Measurements from ENCODE around the gene SCML1.
"Not testable (repeated sequence)": the region's sequence is repeated elsewhere in the genome, so short reads cannot be mapped to it uniquely, and the experiment has no call there.

SCML1 gene

GRCh38 chrX:17769701-17770269, 32.5 kb downstream of the SCML1 start:
- no peak for DNase-seq (ENCODE audit: low read depth)
- no peak for TF ChIP-seq CTCF (conservative IDR thresholded peaks at IDR 0.05; ENCODE audit: low read depth, low read length)
- no peak overlapping the region for H3K4me3 ChIP-seq (ENCODE audit: low read length)

DNA sequence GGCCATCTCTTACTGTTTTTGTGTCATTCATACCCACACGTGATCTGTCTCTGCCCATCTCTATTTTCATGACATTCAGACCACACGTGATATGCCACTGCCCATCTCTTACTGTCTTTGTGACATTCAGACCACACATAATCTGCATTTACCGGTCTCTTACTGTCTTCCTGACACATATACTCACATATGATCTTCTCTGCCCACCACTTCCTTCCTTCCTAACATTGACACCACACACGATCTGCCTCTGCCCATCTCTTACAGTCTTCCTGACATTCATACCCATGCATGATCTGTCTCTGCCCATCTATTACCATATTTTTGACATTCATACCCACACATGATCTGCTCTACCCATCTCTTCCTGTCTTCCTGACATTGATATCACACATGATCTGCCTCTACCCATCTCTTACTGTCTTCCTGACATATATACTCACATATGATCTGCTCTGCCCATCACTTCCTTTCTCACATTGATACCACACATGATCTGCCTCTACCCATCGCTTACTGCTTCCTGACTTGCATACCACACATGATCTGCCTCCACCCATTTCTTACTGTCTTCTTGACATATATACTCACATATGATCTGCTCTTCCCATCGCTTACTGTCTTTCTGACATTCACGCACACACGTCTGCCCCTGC, 36.1 kb downstream of the SCML1 start:
- DNase-seq (ENCODE audit: low read depth), result no peak
- no peak for TF ChIP-seq CTCF (conservative IDR thresholded peaks at IDR 0.05; ENCODE audit: low read depth, low read length)
- H3K4me3 ChIP-seq (ENCODE audit: low read length), result no peak overlapping the region

GRCh38 chrX:17774053-17774452, 36.8 kb downstream of the SCML1 start:
- DNase-seq (ENCODE audit: low read depth), result no peak
- no peak for TF ChIP-seq CTCF (conservative IDR thresholded peaks at IDR 0.05; ENCODE audit: low read depth, low read length)
- no peak overlapping the region for H3K4me3 ChIP-seq (ENCODE audit: low read length)

GRCh38 chrX:17778997-17779396, 41.7 kb downstream of the SCML1 start:
- H3K4me3 ChIP-seq (ENCODE audit: low read length), result no peak overlapping the region
- no peak for DNase-seq (ENCODE audit: low read depth)
- TF ChIP-seq CTCF (conservative IDR thresholded peaks at IDR 0.05; ENCODE audit: low read depth, low read length), result no peak

DNA sequence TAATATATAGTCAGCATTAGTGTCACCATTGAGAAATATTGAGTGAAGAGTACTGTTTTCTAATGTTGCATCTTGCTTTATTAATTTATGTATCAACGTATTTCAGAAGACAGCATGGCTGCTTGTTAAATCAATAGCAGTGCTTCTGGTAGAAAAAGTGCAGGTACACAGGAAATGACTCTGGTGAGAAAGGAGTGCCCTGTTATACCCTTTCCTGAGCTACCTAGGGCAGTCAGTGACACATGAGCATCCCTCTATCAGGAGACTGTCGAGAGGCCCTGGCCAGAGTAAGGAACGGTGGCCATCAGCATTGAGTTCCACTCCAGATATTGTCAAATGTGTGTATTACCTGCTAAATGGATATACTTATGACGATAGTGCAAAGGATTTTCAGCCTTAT, 42.1 kb downstream of the SCML1 start:
- H3K4me3 ChIP-seq (ENCODE audit: low read length), result no peak overlapping the region
- no peak for TF ChIP-seq CTCF (conservative IDR thresholded peaks at IDR 0.05; ENCODE audit: low read depth, low read length)
- no peak for DNase-seq (ENCODE audit: low read depth)

- not testable (repeated sequence) for H3K4me3 ChIP-seq (ENCODE audit: low read length); DNase-seq (ENCODE audit: low read depth)
Observed at GRCh38 chrX:17786554-17787347, 49.5 kb downstream of the SCML1 start.

DNA sequence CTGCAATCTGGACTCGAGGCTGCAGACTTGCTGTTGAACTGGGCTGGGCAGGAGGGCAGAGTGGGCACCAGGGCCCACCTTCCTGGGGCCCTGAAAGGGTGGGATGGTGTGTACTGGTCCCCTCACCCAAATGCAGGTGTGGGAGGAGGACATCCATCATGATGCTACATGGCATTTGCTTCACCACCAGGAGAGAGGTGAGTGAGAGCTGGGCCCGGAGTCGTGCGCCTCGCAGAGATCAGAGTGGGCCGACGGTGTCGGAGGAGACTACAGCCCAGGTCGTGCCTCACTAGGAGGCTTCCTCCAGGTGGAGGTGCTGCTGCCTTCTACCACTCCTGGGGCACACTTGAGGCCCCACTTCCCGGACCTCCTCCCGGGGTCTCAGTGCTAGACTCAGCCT, 50.3 kb downstream of the SCML1 start:
- no peak overlapping the region for H3K4me3 ChIP-seq (ENCODE audit: low read length)
- no peak for TF ChIP-seq CTCF (conservative IDR thresholded peaks at IDR 0.05; ENCODE audit: low read depth, low read length)

More for the DNA sequence above, 50.3 kb downstream of the SCML1 start:
- no peak for DNase-seq (ENCODE audit: low read depth)

Data from retinal pigment epithelial cell (primary cell).